ENCODE measurements around the gene OGFRL1. TPM values are rescaled to one million over a fixed set of nuclear protein-coding genes. Genes with fewer than 3 reads are reported as not detected.

OGFRL1 gene
- total and polyA plus RNA-seq, 2 donors (not counting 1 experiment from before 2014, with no cell fraction given), result 6.4 to 31.6 TPM

GRCh38 chr6:71324194-71324785, 35.7 kb downstream of the OGFRL1 start:
- Mint-ChIP-seq H3K4me3 (no peak overlapping the region), H3K27ac (no peak overlapping the region), H3K4me1 (no peaks in the 10 kb centered on the region), H3K9me3 (ENCODE audit: insufficient read depth) (no peaks in the 10 kb centered on the region), H3K27me3 (peaks cover 7% of the 10 kb centered on the region)
- no peak for DNase-seq
- Histone ChIP-seq H4K20me1 (ENCODE audit: control insufficient read depth, insufficient read depth, low read length, poor library complexity, severe bottlenecking) (no peaks in the 10 kb centered on the region), H3K9ac (ENCODE audit: low read length) (no peak overlapping the region), H3K36me3 (replicated peaks in 1 of 2; ENCODE audit: control extremely low read depth in 1 of 2, control insufficient read depth in 1 of 2, extremely low read depth in 1 of 2, insufficient read depth in 2 of 2, low read length in 1 of 2) (no peaks in the 10 kb centered on the region), H3K79me2 (ENCODE audit: control insufficient read depth, insufficient read depth, low read length) (no peaks in the 10 kb centered on the region), H3K4me3 (ENCODE audit: control extremely low read depth in 1 of 5, extremely low read depth in 1 of 5, insufficient read depth in 1 of 5, low read depth in 2 of 5, low read length in 4 of 5) (no peak overlapping the region), H3K4me2 (replicated peaks; ENCODE audit: low read depth, low read length, poor library complexity, severe bottlenecking) (no peak overlapping the region), H3K27me3 (replicated peaks in 1 of 4; ENCODE audit: control extremely low read depth in 1 of 4, control insufficient read depth in 3 of 4, insufficient read depth in 4 of 4, low read length in 3 of 4) (no peaks in the 10 kb centered on the region), H2AFZ (ENCODE audit: insufficient read depth, low read depth, low read length, poor library complexity, severe bottlenecking) (no peak overlapping the region), H3K27ac (ENCODE audit: low read length in 2 of 2) (no peak overlapping the region), H3K4me1 (ENCODE audit: control insufficient read depth in 2 of 2, insufficient read depth in 2 of 2, low read length in 2 of 2) (no peaks in the 10 kb centered on the region), H3K9me3 (ENCODE audit: control extremely low read depth in 1 of 3, control insufficient read depth in 2 of 3, insufficient read depth in 1 of 3, low read length in 2 of 3) (no peaks in the 10 kb centered on the region)
- POLR2A ChIA-PET, result no interaction called here
- intact Hi-C loops (cut with micrococcal nuclease), result no loop called here
- 78% methylated on average over 3 of the region's 5 CpGs for WGBS (ENCODE audit: insufficient coverage)
- no peak for ATAC-seq (ENCODE audit: low read depth)
- TF ChIP-seq CTCF (IDR thresholded peaks at IDR 0.05), result no peak
- CTCF ChIA-PET, result no interaction called here

GRCh38 chr6:71326611-71327010, 38.0 kb downstream of the OGFRL1 start:
- no peak overlapping the region for H3K9ac ChIP-seq (ENCODE audit: low read length)
- no peak overlapping the region for H3K4me2 ChIP-seq (replicated peaks; ENCODE audit: low read depth, low read length, poor library complexity, severe bottlenecking)
- no peaks in the 10 kb centered on the region for H3K9me3 ChIP-seq (ENCODE audit: control extremely low read depth in 1 of 3, control insufficient read depth in 2 of 3, insufficient read depth in 1 of 3, low read length in 2 of 3)
- ATAC-seq (ENCODE audit: low read depth), result no peak
- H4K20me1 ChIP-seq (ENCODE audit: control insufficient read depth, insufficient read depth, low read length, poor library complexity, severe bottlenecking), result no peaks in the 10 kb centered on the region
- Mint-ChIP-seq H3K27me3 (peaks cover 7% of the 10 kb centered on the region), H3K4me1 (no peaks in the 10 kb centered on the region), H3K27ac (no peak overlapping the region), H3K4me3 (no peak overlapping the region), H3K9me3 (ENCODE audit: insufficient read depth) (no peaks in the 10 kb centered on the region)
- no peak overlapping the region for H3K4me3 ChIP-seq (ENCODE audit: control extremely low read depth in 1 of 5, extremely low read depth in 1 of 5, insufficient read depth in 1 of 5, low read depth in 2 of 5, low read length in 4 of 5)
- intact Hi-C loops (cut with micrococcal nuclease), result no loop called here
- DNase-seq, result no peak
- POLR2A ChIA-PET, result no interaction called here
- TF ChIP-seq CTCF (IDR thresholded peaks at IDR 0.05), result no peak
- TF ChIP-seq EZH2 (IDR thresholded peaks at IDR 0.05; ENCODE audit: borderline replicate concordance, insufficient read depth, low read depth, low read length, poor library complexity, severe bottlenecking), result no peak
- no peaks in the 10 kb centered on the region for H3K79me2 ChIP-seq (ENCODE audit: control insufficient read depth, insufficient read depth, low read length)
- no peaks in the 10 kb centered on the region for H3K4me1 ChIP-seq (ENCODE audit: control insufficient read depth in 2 of 2, insufficient read depth in 2 of 2, low read length in 2 of 2)
- H3K27ac ChIP-seq (ENCODE audit: low read length in 2 of 2), result no peak overlapping the region
- no peak overlapping the region for H2AFZ ChIP-seq (ENCODE audit: insufficient read depth, low read depth, low read length, poor library complexity, severe bottlenecking)
- H3K27me3 ChIP-seq (replicated peaks in 1 of 4; ENCODE audit: control extremely low read depth in 1 of 4, control insufficient read depth in 3 of 4, insufficient read depth in 4 of 4, low read length in 3 of 4), result peaks cover 0 to 3% (median 0%) of the 10 kb centered on the region in 4 experiments
- CTCF ChIA-PET, result no interaction called here
- no peaks in the 10 kb centered on the region for H3K36me3 ChIP-seq (replicated peaks in 1 of 2; ENCODE audit: control extremely low read depth in 1 of 2, control insufficient read depth in 1 of 2, extremely low read depth in 1 of 2, insufficient read depth in 2 of 2, low read length in 1 of 2)
